Astrocyte (in vitro differentiated cells and primary cell): ENCODE results near the gene SEL1L2. TPM values are rescaled to one million over a fixed set of nuclear protein-coding genes. Genes with fewer than 3 reads are reported as not detected.

Experiments used
- DNase-seq: peaks from one replicate; pipeline ENCODE4 v3.0.0-alpha.2; 2010; ENCODE audit warnings: low read depth
- FAIRE-seq: peaks from 2 replicates; lab custom pipeline; 2011; peaks lifted over from hg19 to GRCh38; lab: Jason Lieb, UNC
- H2AFZ ChIP-seq: 2 replicates; pipeline ENCODE4 v1.6.0; 2012; ENCODE audit warnings: low read depth, low read length, inconsistent platforms
- H3K27ac ChIP-seq: 2 replicates; pipeline ENCODE4 v1.5.1; 2011; ENCODE audit warnings: low read depth, low read length, inconsistent platforms
- H3K27me3 ChIP-seq: 2 replicates; pipeline ENCODE4 v1.6.0; 2011; ENCODE audit warnings: low read length, inconsistent platforms; ENCODE audit not compliant: insufficient read depth
- H3K36me3 ChIP-seq: 2 replicates; pipeline ENCODE4 v1.5.1; 2011; ENCODE audit warnings: low read length, inconsistent platforms; ENCODE audit not compliant: insufficient read depth
- H3K4me1 ChIP-seq: 2 replicates; pipeline ENCODE4 v1.5.1; 2011; ENCODE audit warnings: low read length, inconsistent platforms; ENCODE audit not compliant: insufficient read depth
- H3K4me2 ChIP-seq: 2 replicates; pipeline ENCODE4 v1.6.0; 2012; ENCODE audit warnings: low read length, inconsistent platforms
- H3K4me3 ChIP-seq: 2 replicates; pipeline ENCODE4 v1.5.1; 2011; ENCODE audit warnings: low read depth, mild to moderate bottlenecking, low read length, inconsistent platforms; ENCODE audit not compliant: insufficient read depth
- H3K79me2 ChIP-seq: 2 replicates; pipeline ENCODE4 v1.6.0; 2012; ENCODE audit warnings: mild to moderate bottlenecking, low read length, inconsistent platforms; ENCODE audit not compliant: insufficient read depth
- H3K9ac ChIP-seq: 2 replicates; pipeline ENCODE4 v1.6.0; 2012; ENCODE audit warnings: mild to moderate bottlenecking, low read length, inconsistent platforms
- H3K9me3 ChIP-seq: 2 replicates; pipeline ENCODE4 v1.5.1; 2012; ENCODE audit warnings: low read depth, mild to moderate bottlenecking, low read length, inconsistent platforms; ENCODE audit not compliant: insufficient read depth
- H4K20me1 ChIP-seq: 2 replicates; pipeline ENCODE4 v1.6.0; 2012; ENCODE audit warnings: low read length, inconsistent platforms; ENCODE audit not compliant: insufficient read depth
- H3K27ac Mint-ChIP-seq: one replicate; pipeline ENCODE4 v1.8.0; 2021; ENCODE audit warnings: mild to moderate bottlenecking, mixed read lengths; ENCODE audit not compliant: unreplicated experiment
- H3K27me3 Mint-ChIP-seq: one replicate; pipeline ENCODE4 v1.8.0; 2021; ENCODE audit warnings: low read depth, mixed read lengths; ENCODE audit not compliant: unreplicated experiment
- H3K36me3 Mint-ChIP-seq: one replicate; pipeline ENCODE4 v1.8.0; 2021; ENCODE audit warnings: low read depth, mixed read lengths; ENCODE audit not compliant: unreplicated experiment
- H3K4me1 Mint-ChIP-seq: one replicate; pipeline ENCODE4 v1.8.0; 2021; ENCODE audit warnings: low read depth, mixed read lengths; ENCODE audit not compliant: unreplicated experiment
- H3K4me3 Mint-ChIP-seq: one replicate; pipeline ENCODE4 v1.8.0; 2021; ENCODE audit warnings: mild to moderate bottlenecking, moderate library complexity, mixed read lengths; ENCODE audit not compliant: unreplicated experiment
- H3K9me3 Mint-ChIP-seq: one replicate; pipeline ENCODE4 v1.8.0; 2021; ENCODE audit warnings: mild to moderate bottlenecking, mixed read lengths; ENCODE audit not compliant: unreplicated experiment
- EZH2 ChIP-seq: IDR thresholded peaks from 2 replicates; pipeline ENCODE4 v1.6.1; 2012; ENCODE audit warnings: mild to moderate bottlenecking, low read length, inconsistent platforms; ENCODE audit not compliant: insufficient read depth
- total RNA-seq: library from RNA; stranded (reverse); gene quantifications from 2 replicates; pipeline ENCODE4 v1.2.1, GENCODE V29; 2021
- TF ChIP-seq, protein P1 (sequence below): IDR thresholded peaks from 2 replicates; pipeline ENCODE4 v1.5.1; 2011; ENCODE audit warnings: low read depth, mild to moderate bottlenecking, inconsistent platforms, low read length, moderate library complexity; ENCODE audit not compliant: insufficient read depth

Gene SEL1L2
- total RNA-seq, 1 donor from 2014 or later: not detected

DNA sequence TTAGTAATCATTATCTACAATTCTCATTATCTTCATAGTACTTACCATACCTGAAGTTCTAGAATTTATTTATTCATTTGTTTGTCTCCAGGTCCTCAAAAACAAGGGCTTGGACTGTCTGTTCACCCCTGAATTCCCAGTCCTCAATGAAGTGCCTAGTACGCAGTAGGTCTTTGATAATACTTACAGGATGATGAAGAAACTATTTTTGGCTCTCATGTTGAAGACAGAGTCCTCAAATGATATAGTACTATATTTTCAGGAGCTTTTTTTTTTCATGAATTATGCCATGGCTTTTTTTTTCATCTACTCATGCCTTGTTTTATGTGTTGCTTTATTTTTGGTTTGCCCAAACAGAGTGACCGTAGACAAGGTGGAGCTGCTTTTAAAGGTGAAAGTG lies 139.1 kb downstream of the SEL1L2 start:
- Histone ChIP-seq H3K27ac (no peak overlapping the region), H4K20me1 (no peaks in the 10 kb centered on the region), H3K36me3 (no peaks in the 10 kb centered on the region), H3K27me3 (no peaks in the 10 kb centered on the region), H3K4me1 (no peaks in the 10 kb centered on the region), H3K4me3 (no peak overlapping the region), H3K9ac (no peak overlapping the region), H2AFZ (no peak overlapping the region), H3K9me3 (no peaks in the 10 kb centered on the region), H3K4me2 (no peak overlapping the region), H3K79me2 (no peaks in the 10 kb centered on the region)
- H3K4me3 Mint-ChIP-seq: no peak overlapping the region
- peaks cover 8% of the 10 kb centered on the region for H3K27me3 Mint-ChIP-seq
- no peak for FAIRE-seq
- no peaks in the 10 kb centered on the region for H3K36me3 Mint-ChIP-seq
- no peak overlapping the region for H3K27ac Mint-ChIP-seq
- H3K9me3 Mint-ChIP-seq: no peaks in the 10 kb centered on the region
- no peak for TF ChIP-seq EZH2
- TF ChIP-seq, protein P1, sequence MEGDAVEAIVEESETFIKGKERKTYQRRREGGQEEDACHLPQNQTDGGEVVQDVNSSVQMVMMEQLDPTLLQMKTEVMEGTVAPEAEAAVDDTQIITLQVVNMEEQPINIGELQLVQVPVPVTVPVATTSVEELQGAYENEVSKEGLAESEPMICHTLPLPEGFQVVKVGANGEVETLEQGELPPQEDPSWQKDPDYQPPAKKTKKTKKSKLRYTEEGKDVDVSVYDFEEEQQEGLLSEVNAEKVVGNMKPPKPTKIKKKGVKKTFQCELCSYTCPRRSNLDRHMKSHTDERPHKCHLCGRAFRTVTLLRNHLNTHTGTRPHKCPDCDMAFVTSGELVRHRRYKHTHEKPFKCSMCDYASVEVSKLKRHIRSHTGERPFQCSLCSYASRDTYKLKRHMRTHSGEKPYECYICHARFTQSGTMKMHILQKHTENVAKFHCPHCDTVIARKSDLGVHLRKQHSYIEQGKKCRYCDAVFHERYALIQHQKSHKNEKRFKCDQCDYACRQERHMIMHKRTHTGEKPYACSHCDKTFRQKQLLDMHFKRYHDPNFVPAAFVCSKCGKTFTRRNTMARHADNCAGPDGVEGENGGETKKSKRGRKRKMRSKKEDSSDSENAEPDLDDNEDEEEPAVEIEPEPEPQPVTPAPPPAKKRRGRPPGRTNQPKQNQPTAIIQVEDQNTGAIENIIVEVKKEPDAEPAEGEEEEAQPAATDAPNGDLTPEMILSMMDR: no peak
- DNase-seq: no peak
- H3K4me1 Mint-ChIP-seq: peaks cover 5% of the 10 kb centered on the region

DNA sequence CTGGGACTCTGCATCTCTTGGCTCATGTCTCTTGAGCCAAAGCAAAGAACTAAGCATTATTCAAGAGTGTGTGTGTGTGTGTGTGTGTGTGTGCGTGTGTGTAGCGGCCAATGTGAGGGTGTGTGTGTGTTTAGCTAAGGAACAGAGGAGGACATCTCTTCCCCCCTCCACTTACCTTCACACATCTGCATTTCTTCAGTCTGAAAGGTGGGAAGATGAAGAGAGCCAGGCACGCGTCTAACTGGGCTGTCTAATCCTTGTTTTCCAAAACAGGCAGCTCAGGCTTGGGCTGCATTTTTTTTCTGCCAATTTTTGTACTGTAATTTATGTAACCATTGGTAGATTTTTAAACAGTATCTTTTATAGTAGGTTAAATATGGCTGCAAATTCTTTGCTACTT lies 146.1 kb downstream of the SEL1L2 start:
- H3K4me1 ChIP-seq: no peaks in the 10 kb centered on the region
- Mint-ChIP-seq H3K4me1 (peaks cover 4% of the 10 kb centered on the region), H3K4me3 (no peak overlapping the region), H3K9me3 (no peaks in the 10 kb centered on the region), H3K27ac (no peak overlapping the region), H3K36me3 (no peaks in the 10 kb centered on the region), H3K27me3 (peaks cover 22% of the 10 kb centered on the region)
- no peak for DNase-seq
- H3K36me3 ChIP-seq: no peaks in the 10 kb centered on the region
- no peak overlapping the region for H3K4me2 ChIP-seq
- H3K4me3 ChIP-seq: no peak overlapping the region
- no peaks in the 10 kb centered on the region for H3K27me3 ChIP-seq
- H3K9ac ChIP-seq: no peak overlapping the region
- H3K79me2 ChIP-seq: no peaks in the 10 kb centered on the region
- no peaks in the 10 kb centered on the region for H4K20me1 ChIP-seq
- no peak overlapping the region for H2AFZ ChIP-seq
- FAIRE-seq: no peak
- H3K9me3 ChIP-seq: no peaks in the 10 kb centered on the region
- TF ChIP-seq EZH2: no peak
- TF ChIP-seq, protein P1: no peak
- no peak overlapping the region for H3K27ac ChIP-seq

DNA sequence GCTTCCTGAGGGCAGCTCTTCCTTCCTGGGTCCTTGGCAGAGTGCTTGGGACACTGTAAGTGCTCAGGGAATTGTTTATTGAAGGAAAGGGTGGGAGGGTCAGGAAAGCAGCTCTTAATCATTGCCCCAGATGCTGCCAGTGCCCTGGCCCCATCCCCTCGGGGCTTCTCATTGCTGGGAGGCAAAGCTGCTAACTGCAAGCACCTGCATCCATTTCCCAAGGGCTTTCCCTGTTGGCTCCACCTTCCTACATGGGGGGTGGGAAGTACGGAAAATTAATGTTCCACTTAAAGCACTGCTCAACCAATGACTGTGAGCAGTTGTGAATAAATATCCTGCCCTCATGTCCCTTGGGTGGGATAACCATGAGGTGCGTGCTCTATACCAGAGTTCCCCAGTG lies 149.2 kb downstream of the SEL1L2 start:
- DNase-seq: no peak
- Mint-ChIP-seq H3K36me3 (no peaks in the 10 kb centered on the region), H3K9me3 (no peaks in the 10 kb centered on the region), H3K4me1 (peaks cover 11% of the 10 kb centered on the region), H3K27me3 (peaks cover 14% of the 10 kb centered on the region), H3K27ac (no peak overlapping the region), H3K4me3 (no peak overlapping the region)
- no peak for FAIRE-seq
- no peaks in the 10 kb centered on the region for H4K20me1 ChIP-seq
- H2AFZ ChIP-seq: no peak overlapping the region
- H3K9ac ChIP-seq: no peak overlapping the region
- H3K27me3 ChIP-seq: no peaks in the 10 kb centered on the region
- no peak for TF ChIP-seq EZH2
- H3K79me2 ChIP-seq: no peaks in the 10 kb centered on the region
- no peak overlapping the region for H3K4me2 ChIP-seq
- no peaks in the 10 kb centered on the region for H3K36me3 ChIP-seq
- H3K9me3 ChIP-seq: no peaks in the 10 kb centered on the region
- no peak overlapping the region for H3K4me3 ChIP-seq
- no peaks in the 10 kb centered on the region for H3K4me1 ChIP-seq
- no peak overlapping the region for H3K27ac ChIP-seq
